GM21528 (cell line): ENCODE data around the gene DCTN1.

ENCODE experiments used
- ATAC-seq: cut with Tn5 transposase; IDR thresholded peaks from one replicate; pipeline ENCODE4 v1.9.1; 2021; ENCODE audit warnings: mild to moderate bottlenecking, moderate library complexity; ENCODE audit not compliant: unreplicated experiment, low FRiP score

The DCTN1 gene

GRCh38 chr2:74328573-74328972 is 51.5 kb downstream of the DCTN1 start:
- ATAC-seq = no peak

GRCh38 chr2:74328074-74328473 is 52.0 kb downstream of the DCTN1 start:
- ATAC-seq = no peak

DNA sequence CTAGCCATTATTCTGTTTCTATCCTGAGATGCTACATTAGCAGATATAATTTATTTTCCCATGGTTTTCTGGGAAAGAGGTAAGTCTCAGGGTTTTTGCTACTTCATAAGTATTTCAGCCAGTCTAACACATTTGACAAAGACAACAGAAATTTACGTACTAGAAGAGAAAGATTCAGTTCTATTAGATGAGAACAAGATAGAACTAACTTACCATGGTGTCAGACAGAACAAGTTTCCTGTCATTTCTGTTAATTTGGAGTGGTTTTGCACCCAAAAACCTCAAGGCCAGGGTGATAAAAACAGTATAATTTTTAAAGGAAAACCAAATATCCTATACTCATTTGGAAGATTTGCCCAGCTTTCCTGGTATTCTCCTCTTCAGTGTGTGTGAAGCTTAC is 52.5 kb downstream of the DCTN1 start:
- ATAC-seq = no peak

GRCh38 chr2:74327199-74327598 is 52.9 kb downstream of the DCTN1 start:
- ATAC-seq = no peak

- ATAC-seq = no peak
These were observed 54.3 kb downstream of the DCTN1 start for GRCh38 chr2:74325815-74326214.

DNA sequence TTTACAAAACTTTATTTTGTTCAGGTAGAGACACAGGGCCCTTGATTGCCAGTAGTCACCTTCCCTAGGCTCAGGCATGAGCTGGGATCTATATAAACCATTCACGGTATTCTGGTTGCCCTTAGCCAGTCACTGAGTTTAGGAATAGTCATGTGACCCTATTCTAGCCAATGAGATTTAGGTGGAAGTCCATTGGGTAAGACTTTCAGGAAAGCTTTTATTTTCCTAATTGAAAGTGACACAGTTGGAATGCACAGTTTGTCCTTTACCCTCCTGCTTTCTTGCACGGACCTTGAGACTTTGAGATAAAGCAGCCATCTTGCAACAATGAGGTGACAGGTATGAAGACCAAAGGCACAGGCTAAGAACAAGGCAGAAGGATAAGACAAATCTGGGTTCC is 58.4 kb downstream of the DCTN1 start:
- no peak for ATAC-seq

DNA sequence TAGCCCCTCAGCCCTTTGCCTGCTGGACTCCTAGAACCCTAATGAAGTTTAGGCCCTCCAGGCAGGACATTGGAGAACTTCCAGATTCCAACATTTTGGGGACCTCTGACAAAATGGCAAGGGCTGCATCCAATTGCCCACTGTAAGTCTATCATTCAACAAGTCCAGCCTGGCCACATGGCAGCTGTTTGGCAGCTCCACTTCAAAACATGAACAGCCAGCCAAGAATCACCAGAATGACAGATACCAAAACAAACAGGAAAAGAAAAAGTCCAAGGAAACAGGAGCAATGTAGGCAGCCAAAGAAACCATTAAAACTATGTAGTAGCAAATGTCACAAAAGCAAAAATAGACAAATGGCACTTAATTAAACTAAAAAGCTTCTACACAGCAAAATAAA is 62.4 kb downstream of the DCTN1 start:
- ATAC-seq = no peak

DNA sequence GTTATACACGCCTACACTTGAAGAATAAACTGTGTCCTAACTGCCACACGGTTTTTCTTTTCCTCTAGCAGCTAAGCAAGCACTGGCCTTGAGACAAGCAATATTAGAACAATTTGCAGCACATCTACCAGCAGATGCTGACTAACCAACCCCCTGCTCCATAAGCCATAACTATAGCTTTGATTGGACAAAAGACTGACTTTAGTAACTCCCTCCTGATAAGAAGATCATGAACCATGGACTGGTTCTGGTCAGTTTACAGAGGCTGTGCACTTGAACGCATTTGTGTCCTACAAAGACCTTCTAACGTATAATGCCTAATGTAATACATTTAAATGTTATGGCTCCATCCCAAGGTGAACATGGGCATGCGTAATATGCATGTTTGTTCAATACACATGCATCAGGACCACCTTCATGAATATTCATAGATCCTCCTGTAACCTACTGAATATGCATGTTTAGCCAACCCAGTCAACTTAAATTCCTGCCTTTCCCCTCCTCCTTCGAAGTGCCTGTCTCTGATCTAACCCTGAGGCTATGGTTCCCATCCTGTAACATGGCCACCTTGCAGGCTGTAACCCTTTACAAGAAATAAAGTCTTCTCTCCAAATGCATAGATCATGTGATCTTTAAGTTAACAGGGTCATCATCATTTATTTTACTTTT is 63.4 kb downstream of the DCTN1 start:
- no peak for ATAC-seq

DNA sequence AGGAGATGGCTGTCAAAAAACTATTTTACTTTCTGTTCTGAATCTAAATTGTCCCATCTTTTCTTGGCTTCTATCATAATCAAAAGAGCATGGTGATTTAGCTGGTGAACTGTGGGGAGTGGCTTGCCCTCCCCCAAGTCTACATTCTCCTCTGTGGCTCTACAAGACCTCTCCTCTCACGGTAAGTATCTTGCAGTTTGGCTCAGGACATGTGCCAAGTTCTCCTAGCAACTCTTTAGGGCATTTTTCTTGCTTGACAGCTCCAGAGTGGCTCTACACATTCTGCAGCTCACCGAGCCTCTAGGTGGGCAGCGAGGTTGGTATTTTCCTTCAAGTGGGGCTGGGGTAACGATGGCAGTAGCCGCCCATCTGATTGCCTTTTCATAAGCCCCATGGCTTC is 66.0 kb downstream of the DCTN1 start:
- ATAC-seq = no peak

- no peak for ATAC-seq
These were observed 66.6 kb downstream of the DCTN1 start for GRCh38 chr2:74313497-74313896.

- no peak for ATAC-seq
These were observed 67.2 kb downstream of the DCTN1 start for GRCh38 chr2:74312913-74313312.
